GM20431 (cell line): ENCODE measurements around the gene COL8A1.

Source experiments
- in situ Hi-C: fragments of 300-500 bp; cut with MseI, MboI; formaldehyde crosslinking; loops from one replicate; pipeline ENCODE4 v1.15.0; 2020; ENCODE audit warnings: low sequenced_read_pairs; ENCODE audit not compliant: unreplicated experiment

COL8A1 gene

DNA sequence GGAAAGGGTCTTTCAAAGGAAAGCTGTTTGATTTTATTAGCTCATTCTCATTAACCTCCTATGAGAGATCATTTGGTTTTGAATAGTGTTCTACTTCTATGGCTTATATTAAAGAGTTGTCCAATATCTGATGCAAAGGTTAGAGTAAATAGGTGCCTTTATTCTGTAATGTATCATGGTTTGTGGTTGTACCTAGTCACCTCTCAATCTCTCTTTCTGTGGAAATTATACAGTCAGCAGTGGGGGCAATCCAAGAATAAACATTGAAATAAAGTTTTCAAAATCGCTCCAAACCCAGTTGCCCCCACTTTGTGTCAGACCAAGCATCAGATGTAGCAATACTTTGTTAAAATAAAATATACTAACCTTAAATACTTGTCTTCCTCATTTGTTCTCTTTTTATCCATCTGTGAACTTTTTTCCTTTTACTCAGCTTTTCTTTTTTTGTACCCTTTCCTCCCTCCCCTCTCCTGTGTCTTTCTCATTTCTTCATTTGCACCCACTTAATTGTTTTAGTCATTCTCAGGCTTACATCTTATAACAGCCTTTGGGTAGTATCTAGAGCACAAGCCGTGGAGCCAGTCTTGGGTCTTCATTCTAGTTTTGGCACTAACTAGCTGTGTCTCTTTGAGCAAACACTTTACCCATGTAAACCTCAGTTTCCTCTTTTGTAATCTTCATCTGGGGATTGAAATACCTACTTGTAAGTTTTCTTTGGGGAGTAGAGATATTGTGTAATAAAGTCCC, 196.0 kb downstream of the COL8A1 start:
- in situ Hi-C loops: loop anchor here (25.0 kb wide), 1 partner anchor 228 kb away; no protein-coding TSS in a partner anchor

DNA sequence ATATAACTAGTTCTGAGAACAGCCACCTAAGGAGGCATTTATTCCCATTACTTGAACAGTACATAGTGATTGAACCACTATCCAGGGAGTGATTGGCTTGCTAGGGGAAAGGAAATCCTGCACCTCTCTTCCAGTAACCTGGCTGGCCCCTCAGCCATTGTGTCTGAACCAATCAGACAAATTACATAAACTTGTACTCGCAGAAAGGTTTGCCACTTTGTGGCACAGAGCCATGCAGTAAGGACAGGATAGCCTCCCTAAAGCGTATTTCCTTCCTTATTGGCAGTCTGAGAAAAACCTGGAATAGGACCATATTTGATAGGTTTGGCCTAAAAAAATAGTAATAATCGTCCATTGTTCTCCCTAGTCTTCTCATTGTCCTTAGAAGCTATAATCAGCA, 198.3 kb downstream of the COL8A1 start:
- in situ Hi-C loops: loop anchor here (25.0 kb wide), 1 partner anchor 226 kb away; no protein-coding TSS in a partner anchor

DNA sequence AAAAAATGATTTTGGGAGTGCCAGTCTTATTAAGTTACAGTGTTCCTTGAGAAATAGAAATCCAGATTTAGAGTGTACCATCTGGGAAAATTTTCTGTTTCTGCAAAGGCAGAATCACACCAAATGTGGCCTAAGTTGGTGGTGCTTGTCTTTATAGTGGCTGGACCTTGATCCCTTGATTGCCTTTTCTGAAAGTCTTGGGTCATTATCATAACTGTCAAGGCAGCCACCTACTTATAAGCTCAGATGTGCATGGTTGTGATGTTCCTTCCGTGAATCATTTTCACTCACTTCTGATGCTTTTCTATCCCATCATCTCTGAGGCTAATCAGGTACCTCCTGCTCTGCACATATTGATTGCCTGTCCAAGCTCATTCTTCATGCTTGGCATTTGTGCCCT, 199.3 kb downstream of the COL8A1 start:
- in situ Hi-C loops: loop anchor here (25.0 kb wide), 1 partner anchor 225 kb away; no protein-coding TSS in a partner anchor

DNA sequence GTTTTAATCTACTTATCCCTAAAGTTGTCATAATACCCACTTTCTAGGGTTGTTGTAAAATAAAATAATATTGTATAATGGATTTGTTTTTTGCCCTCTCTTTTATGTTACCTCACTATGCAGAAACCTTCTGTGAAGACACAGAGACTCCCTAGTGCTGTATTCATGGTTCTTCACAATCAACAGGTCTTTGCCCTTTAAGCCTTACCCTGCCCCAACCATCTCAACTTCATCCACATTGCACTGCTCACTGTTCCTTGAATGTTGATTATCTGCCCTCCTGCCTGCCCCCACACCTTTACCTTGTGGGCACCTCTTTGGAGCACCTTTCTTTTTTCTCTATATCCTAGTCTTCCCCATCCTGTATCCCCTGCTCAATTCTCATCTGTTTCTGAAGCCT, 200.4 kb downstream of the COL8A1 start:
- in situ Hi-C loops: loop anchor here (25.0 kb wide), 1 partner anchor 224 kb away; no protein-coding TSS in a partner anchor

DNA sequence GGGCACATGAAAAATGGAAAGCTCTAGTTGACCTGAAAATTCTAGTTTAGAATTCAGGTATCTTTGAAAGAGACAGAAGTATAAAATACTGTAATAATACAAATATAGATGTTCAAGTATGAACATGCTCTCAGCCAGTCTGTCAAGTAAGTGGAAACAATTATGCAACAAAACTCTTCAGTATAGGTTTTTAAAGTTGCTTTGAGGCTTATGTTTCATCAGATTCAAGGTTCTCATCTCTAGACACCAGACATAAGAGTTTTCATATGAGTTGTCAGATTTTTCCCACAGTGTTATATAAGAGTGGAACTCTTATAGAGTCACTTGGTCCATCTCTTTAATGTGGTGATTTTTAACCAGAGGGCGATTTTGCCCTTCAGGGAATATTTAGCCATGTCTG, 201.2 kb downstream of the COL8A1 start:
- in situ Hi-C loops: loop anchor here (10.0 to 25.0 kb wide), 2 partner anchors 223 to 415 kb away; no protein-coding TSS in a partner anchor

DNA sequence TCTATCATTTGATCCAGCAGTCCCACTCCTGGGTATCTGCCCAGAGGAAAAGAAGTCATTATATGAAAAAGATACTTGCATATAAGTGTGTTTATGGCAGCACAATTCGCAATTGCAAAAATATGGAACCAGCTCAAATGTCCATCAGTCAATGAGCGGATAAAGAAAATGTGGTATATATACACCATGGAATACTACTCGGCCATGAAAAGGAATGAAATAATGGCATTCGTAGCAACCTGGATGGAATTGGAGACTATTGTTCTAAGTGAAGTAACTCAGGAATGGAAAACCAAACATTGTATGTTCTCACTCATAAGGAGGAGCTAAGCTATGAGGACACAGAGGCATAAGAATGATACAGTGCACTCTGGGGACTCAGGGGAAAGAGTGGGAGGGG, 203.6 kb downstream of the COL8A1 start:
- in situ Hi-C loops: loop anchor here (10.0 to 25.0 kb wide), 2 partner anchors 220 to 413 kb away; no protein-coding TSS in a partner anchor

- in situ Hi-C loops: loop anchor here (10.0 to 25.0 kb wide), 2 partner anchors 219 to 412 kb away; no protein-coding TSS in a partner anchor
Measured at GRCh38 chr3:99842826-99843589, 204.6 kb downstream of the COL8A1 start.

DNA sequence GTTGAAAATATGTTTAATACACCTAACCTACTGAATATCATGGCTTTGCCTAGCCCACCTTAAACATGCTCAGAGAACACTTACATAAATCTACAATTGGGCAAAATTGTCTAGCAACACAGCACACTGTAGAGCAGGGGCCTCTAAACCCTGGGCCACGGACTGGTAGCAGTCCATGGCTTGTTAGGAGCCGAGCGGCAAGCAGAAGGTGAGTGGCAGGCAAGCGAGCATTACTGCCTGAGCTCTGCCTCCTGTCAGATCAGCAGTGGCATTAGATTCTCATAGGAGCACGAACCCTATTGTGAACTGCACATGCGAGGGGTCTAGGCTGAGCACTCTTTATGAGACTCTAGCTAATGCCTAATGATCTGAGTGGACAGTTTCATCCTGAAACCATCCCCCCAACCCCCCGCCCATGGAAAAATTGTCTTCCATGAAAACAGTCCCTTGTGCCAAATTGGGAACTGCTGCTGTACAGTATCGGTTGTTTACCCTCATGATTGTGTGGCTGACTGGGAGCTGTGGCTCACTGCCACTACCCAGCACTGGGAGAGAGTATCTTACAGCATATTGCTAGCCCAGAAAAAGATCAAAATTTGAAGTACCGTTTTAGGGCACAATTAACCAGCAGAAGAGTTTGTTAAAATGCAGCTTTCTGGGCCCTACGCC, 205.3 kb downstream of the COL8A1 start:
- in situ Hi-C loops: loop anchor here (10.0 to 25.0 kb wide), 2 partner anchors 219 to 411 kb away; no protein-coding TSS in a partner anchor

DNA sequence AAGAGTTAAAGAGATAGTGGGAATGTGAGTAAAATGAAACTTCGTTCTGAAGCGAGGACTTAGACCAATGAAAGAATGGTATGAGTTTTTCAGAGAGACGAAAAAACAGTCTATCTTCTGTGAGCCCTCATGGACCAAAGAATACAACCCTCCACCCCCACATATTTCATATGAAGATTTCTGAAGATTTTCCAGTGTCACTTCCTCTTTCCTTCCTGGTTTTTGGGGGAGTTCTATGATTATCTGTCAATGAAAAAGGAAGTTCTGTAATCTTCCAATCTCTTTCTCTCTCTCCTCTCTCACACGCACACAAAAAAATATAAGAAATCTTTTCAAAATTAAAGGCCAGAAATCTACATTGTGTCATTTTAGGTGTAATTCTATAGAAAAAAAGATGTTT, 206.9 kb downstream of the COL8A1 start:
- in situ Hi-C loops: loop anchor here (10.0 to 25.0 kb wide), 2 partner anchors 217 to 409 kb away; no protein-coding TSS in a partner anchor

DNA sequence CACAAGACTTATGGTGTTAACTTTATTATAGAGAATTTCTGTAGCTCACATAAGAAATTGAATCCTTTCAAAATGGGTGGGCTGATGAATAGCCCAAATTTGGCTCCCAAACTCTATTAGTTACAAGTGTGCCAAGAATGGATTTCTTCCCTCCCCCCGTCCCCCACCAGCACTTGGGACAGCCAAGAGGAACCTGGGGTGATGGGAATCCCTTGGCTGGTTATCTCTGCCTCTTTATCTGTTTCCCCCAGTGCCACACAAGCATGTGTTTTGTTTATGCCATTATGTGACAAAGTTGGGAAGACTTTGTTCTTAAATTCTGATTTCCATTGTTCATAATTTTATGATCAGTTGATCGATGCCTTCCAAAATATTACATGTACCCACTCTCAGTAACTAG, 207.6 kb downstream of the COL8A1 start:
- in situ Hi-C loops: loop anchor here (10.0 to 25.0 kb wide), 2 partner anchors 216 to 409 kb away; no protein-coding TSS in a partner anchor

- in situ Hi-C loops: loop anchor here (10.0 to 25.0 kb wide), 2 partner anchors 216 to 408 kb away; no protein-coding TSS in a partner anchor
Measured at GRCh38 chr3:99846477-99847160, 208.2 kb downstream of the COL8A1 start.

GRCh38 chr3:99848433-99848832, 210.0 kb downstream of the COL8A1 start:
- in situ Hi-C loops: loop anchor here (10.0 to 25.0 kb wide), 2 partner anchors 214 to 406 kb away; no protein-coding TSS in a partner anchor
